Erythroblast (primary cell): ENCODE results near the gene COPG2.

Experiments
- GATA1 ChIP-seq: IDR thresholded peaks from 2 replicates; pipeline ENCODE4 v1.6.1; 2011; ENCODE audit warnings: low read depth, mild to moderate bottlenecking, control low read depth, low read length, moderate library complexity
- POLR2A ChIP-seq: IDR thresholded peaks from 2 replicates; pipeline ENCODE4 v1.6.1; 2011; ENCODE audit warnings: mild to moderate bottlenecking, low read length

- TF ChIP-seq POLR2A (no peak), GATA1 (no peak)
These were observed 162.8 kb downstream of the COPG2 start for GRCh38 chr7:130505753-130506152.
